Muscle of leg (tissue), 16 donors: ENCODE results near the gene PIK3C3. TPM values are rescaled to one million over a fixed set of nuclear protein-coding genes. Genes with fewer than 3 reads are reported as not detected.

Experiments
- DNase-seq: peaks from one replicate; pipeline ENCODE4 v3.0.0; 2013
- H3K27ac ChIP-seq: one replicate; pipeline ENCODE4 v1.5.1; 2013; ENCODE audit warnings: mild to moderate bottlenecking, low read length, control low read depth
- H3K27me3 ChIP-seq: one replicate; pipeline ENCODE4 v1.6.1; 2013; ENCODE audit warnings: low read length; ENCODE audit not compliant: control insufficient read depth, insufficient read depth
- H3K36me3 ChIP-seq: one replicate; pipeline ENCODE4 v1.6.1; 2013; ENCODE audit warnings: low read length; ENCODE audit not compliant: control insufficient read depth, insufficient read depth
- H3K4me1 ChIP-seq: one replicate; pipeline ENCODE4 v1.6.1; 2013; ENCODE audit warnings: low read length; ENCODE audit not compliant: control insufficient read depth, insufficient read depth
- H3K4me3 ChIP-seq: one replicate; pipeline ENCODE4 v1.5.1; 2013; ENCODE audit warnings: low read length, control low read depth
- H3K9me3 ChIP-seq: replicated peaks from 2 replicates; pipeline ENCODE4 v1.6.1; 2013; ENCODE audit warnings: low read depth, low read length; ENCODE audit not compliant: control insufficient read depth
- WGBS: methylation state at CpG from one replicate; pipeline ENCODE4 v1.1.5; 2013; ENCODE audit warnings: missing lambda C conversion rate; ENCODE audit not compliant: insufficient coverage; 5-methylcytosine and 5-hydroxymethylcytosine counted together
- long read RNA-seq, 11 donors: transcript quantifications; one replicate each; lab custom pipeline, GENCODE V29; 2026
- polyA plus RNA-seq, 8 donors: library from polyadenylated mRNA; unstranded; fragments of 120-200 nt; gene quantifications; one replicate each; pipeline versions ENCODE4 v1.2.1 to v1.2.3, GENCODE V29; 2013; ENCODE audit warnings: inconsistent platforms in 1 of 8, low replicate concordance in 1 of 8; ENCODE audit not compliant: insufficient read length in 8 of 8, insufficient read depth in 1 of 8
- total RNA-seq: library from RNA; stranded (reverse); fragments of 120-200 nt; gene quantifications from one replicate; pipeline ENCODE4 v1.2.4, GENCODE V29; 2013

PIK3C3 gene
- total RNA-seq = 43.6 TPM
- polyA plus RNA-seq = 10 to 100 TPM; 30.9 to 40.9 (median 35.5) TPM
- long read RNA-seq, donor 1, full-length matches to known transcripts = 2 of 2 reads
- long read RNA-seq, donor 1, partial matches to known transcripts = 0 of 2 reads
- long read RNA-seq, donor 1, other reads (novel, unspliced or antisense) = 0 of 2 reads
- long read RNA-seq, donor 2 = 0 reads
- long read RNA-seq, donor 3, full-length matches to known transcripts = 6 of 6 reads
- long read RNA-seq, donor 3, partial matches to known transcripts = 0 of 6 reads
- long read RNA-seq, donor 3, other reads (novel, unspliced or antisense) = 0 of 6 reads
- long read RNA-seq, donor 4, full-length matches to known transcripts = 5 of 5 reads
- long read RNA-seq, donor 4, partial matches to known transcripts = 0 of 5 reads
- long read RNA-seq, donor 4, other reads (novel, unspliced or antisense) = 0 of 5 reads
- long read RNA-seq, donor 5, full-length matches to known transcripts = 7 of 16 reads
- long read RNA-seq, donor 5, partial matches to known transcripts = 9 of 16 reads
- long read RNA-seq, donor 5, other reads (novel, unspliced or antisense) = 0 of 16 reads
- long read RNA-seq, donor 6, full-length matches to known transcripts = 7 of 7 reads
- long read RNA-seq, donor 6, partial matches to known transcripts = 0 of 7 reads
- long read RNA-seq, donor 6, other reads (novel, unspliced or antisense) = 0 of 7 reads
- long read RNA-seq, donor 7, full-length matches to known transcripts = 7 of 25 reads
- long read RNA-seq, donor 7, partial matches to known transcripts = 18 of 25 reads
- long read RNA-seq, donor 7, other reads (novel, unspliced or antisense) = 0 of 25 reads
- long read RNA-seq, donor 8, partial matches to known transcripts = 0 of 1 reads
- long read RNA-seq, donor 8, other reads (novel, unspliced or antisense) = 0 of 1 reads
- long read RNA-seq, donor 9, full-length matches to known transcripts = 4 of 4 reads
- long read RNA-seq, donor 9, partial matches to known transcripts = 0 of 4 reads
- long read RNA-seq, donor 9, other reads (novel, unspliced or antisense) = 0 of 4 reads
- long read RNA-seq, donor 10, full-length matches to known transcripts = 10 of 10 reads
- long read RNA-seq, donor 10, partial matches to known transcripts = 0 of 10 reads
- long read RNA-seq, donor 10, other reads (novel, unspliced or antisense) = 0 of 10 reads
- long read RNA-seq, donor 11, full-length matches to known transcripts = 3 of 9 reads
- long read RNA-seq, donor 11, partial matches to known transcripts = 6 of 9 reads
- long read RNA-seq, donor 11, other reads (novel, unspliced or antisense) = 0 of 9 reads

DNA sequence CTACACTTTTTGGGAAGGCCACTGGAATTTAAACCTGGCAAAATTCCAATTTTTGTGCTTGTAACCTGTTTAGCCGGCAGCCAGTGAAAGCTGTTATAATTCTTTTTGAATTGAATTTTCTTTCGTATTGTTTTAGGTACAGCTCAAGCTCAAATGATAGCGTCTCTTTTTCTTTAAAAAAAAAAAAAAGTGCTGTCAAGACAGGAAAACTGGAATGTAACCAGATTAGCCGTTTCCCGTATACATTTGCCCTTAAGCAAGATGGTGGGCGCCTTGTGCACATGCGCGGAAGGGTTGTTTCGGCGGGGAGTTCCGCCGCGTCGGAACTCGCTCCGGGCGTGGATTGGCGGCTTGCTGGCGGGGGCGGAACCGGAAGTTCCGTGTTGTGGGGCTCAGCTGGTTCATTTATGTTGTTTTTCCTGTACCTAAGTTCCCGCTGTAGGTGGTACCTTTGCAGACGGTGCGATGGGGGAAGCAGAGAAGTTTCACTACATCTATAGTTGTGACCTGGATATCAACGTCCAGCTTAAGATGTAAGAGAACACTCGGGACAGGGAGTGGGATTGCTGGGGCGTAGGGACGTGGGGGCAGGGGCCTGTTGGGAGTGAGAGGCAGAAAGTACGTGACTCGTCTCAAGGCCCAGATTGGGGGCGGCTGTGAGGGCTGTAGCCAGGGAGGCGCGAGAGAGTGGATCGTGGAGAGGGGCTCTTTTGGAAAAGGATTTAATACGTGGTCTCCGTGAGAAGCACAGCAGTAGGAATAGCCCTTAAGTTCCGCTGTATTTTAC, at the start of gene PIK3C3:
Gene PIK3C3 (plus strand): TSS at position 408 of the 787 bp plus-strand sequence. CDS start 58 bp downstream, at position 466.
- no peaks in the 10 kb centered on the region for H3K9me3 ChIP-seq
- 0% methylated on average over 28 of the region's 38 CpGs for WGBS
- H3K27ac ChIP-seq = peak within 1 kb of the TSS; percentile 76
- H3K4me1 ChIP-seq = no peaks in the 10 kb centered on the region
- H3K27me3 ChIP-seq = no peaks in the 10 kb centered on the region
- peaks cover 8% of the 10 kb centered on the region for H3K36me3 ChIP-seq
- H3K4me3 ChIP-seq = peak within 1 kb of the TSS; percentile 87
- peak; percentile 99 for DNase-seq

DNA sequence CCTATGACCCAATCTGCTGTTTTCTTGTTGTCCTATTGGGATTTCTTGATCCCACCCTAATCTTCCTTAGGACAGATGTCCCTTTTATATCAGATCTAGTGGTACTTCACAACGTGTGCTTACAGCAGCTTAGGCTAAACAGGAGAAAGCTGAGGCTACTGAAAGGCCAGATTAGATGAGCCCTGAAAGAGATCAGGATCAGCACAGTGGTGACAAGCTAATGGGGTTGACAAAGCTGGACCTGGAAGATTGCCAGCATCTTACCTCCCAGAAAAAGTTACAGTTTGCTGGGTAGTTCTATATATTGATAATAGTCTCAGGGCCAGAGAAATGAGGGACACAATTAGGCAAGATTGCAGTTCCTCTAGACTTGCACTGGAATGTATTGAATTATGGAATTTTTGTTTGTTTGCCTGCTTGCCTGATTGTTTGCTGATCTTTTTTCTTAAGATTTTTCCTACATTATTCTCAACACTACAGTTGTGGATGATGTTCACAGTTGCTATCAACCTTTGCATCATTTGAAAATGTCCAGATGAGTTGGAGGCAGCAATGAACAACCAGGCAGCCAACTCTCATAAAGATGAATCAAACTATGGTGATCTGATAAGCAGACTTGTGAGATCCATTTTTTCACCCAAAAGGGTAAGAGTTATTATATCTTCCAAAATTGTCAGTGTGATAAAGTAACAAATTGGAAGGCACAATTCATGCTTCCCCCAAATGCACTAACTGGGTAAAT, 49.1 kb upstream of the PIK3C3 start:
- no peak overlapping the region for H3K27ac ChIP-seq
- H3K27me3 ChIP-seq = no peaks in the 10 kb centered on the region
- 33% methylated on average over 1 of the region's 1 CpG for WGBS
- H3K4me1 ChIP-seq = no peaks in the 10 kb centered on the region
- no peak overlapping the region for H3K4me3 ChIP-seq
- no peaks in the 10 kb centered on the region for H3K36me3 ChIP-seq
- no peak for DNase-seq
- H3K9me3 ChIP-seq = no peaks in the 10 kb centered on the region

DNA sequence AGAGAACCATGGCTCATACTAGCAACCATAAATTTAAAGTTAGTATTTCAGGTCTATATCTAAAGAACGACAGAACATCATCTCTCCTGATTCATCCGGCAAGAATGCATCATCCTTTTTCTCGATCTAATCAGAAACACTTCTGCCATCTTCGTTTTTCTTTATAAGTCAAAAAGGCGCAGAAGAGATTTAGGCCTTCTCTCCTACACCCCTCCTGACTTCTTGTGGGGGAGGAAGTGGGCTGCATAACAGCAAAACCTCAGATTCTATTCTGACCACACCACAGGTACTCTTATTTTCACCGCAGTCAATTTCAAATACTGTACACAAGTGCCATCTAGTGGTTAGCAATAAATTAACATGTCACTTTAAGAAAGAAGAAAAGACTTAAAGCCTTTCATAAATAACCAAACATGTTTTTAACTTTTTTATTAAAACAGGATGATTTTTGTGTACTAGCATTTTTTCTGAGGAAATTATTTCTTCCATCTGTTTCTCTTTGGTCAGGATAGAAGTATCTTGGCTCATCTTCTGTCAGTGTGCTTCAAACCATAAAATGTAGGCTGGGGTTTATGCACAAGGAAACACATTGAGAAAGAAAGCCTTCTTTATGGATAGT, 48.4 kb upstream of the PIK3C3 start:
- Histone ChIP-seq H3K9me3 (no peaks in the 10 kb centered on the region), H3K4me3 (no peak overlapping the region), H3K27ac (no peak overlapping the region), H3K27me3 (no peaks in the 10 kb centered on the region), H3K4me1 (no peaks in the 10 kb centered on the region), H3K36me3 (no peaks in the 10 kb centered on the region)
- peak; percentile 37 for DNase-seq
- WGBS = no CpG with 5 or more reads among the region's 6 CpGs

DNA sequence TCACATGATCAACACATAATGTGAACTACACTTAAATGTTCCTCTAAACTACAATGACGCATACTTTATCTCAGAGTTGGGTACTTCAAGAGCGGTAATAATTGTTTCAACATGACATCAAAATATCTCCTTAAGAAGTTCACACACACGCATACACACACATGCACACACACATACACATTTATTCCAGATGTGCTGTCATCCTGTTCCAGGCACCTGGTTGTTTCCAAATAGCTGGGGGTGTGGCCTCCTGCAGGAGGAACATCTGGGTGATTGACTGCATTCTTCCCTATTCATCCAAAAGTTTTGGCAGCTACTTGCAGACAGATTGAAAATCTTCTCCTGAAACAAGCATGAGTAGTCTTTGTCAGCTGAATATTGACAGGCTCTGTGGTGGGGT, 37.9 kb upstream of the PIK3C3 start:
- no peak overlapping the region for H3K27ac ChIP-seq
- peak; percentile 50 for DNase-seq
- H3K9me3 ChIP-seq = no peaks in the 10 kb centered on the region
- no peaks in the 10 kb centered on the region for H3K27me3 ChIP-seq
- no peaks in the 10 kb centered on the region for H3K36me3 ChIP-seq
- no peaks in the 10 kb centered on the region for H3K4me1 ChIP-seq
- WGBS = 50% methylated on average over 3 of the region's 3 CpGs
- no peak overlapping the region for H3K4me3 ChIP-seq

GRCh38 chr18:41921770-41922169, 33.3 kb upstream of the PIK3C3 start:
- H3K36me3 ChIP-seq = no peaks in the 10 kb centered on the region
- 71% methylated on average over 1 of the region's 7 CpGs for WGBS

GRCh38 chr18:41922176-41922575, 32.9 kb upstream of the PIK3C3 start:
- Histone ChIP-seq H3K4me1 (no peaks in the 10 kb centered on the region), H3K27ac (no peak overlapping the region), H3K9me3 (no peaks in the 10 kb centered on the region), H3K27me3 (no peaks in the 10 kb centered on the region), H3K36me3 (no peaks in the 10 kb centered on the region), H3K4me3 (no peak overlapping the region)
- no peak for DNase-seq
- WGBS = 60% methylated on average over 1 of the region's 5 CpGs

More at GRCh38 chr18:41921770-41922169, 33.3 kb upstream of the PIK3C3 start:
- Histone ChIP-seq H3K27ac (no peak overlapping the region), H3K27me3 (no peaks in the 10 kb centered on the region), H3K4me1 (no peaks in the 10 kb centered on the region), H3K9me3 (no peaks in the 10 kb centered on the region), H3K4me3 (no peak overlapping the region)
- no peak for DNase-seq

GRCh38 chr18:41922841-41923240, 32.2 kb upstream of the PIK3C3 start:
- WGBS = no CpG with 5 or more reads among the region's 1 CpG
- Histone ChIP-seq H3K36me3 (no peaks in the 10 kb centered on the region), H3K9me3 (no peaks in the 10 kb centered on the region)

GRCh38 chr18:41923446-41923845, 31.6 kb upstream of the PIK3C3 start:
- DNase-seq = no peak
- Histone ChIP-seq H3K27ac (no peak overlapping the region), H3K36me3 (no peaks in the 10 kb centered on the region), H3K27me3 (no peaks in the 10 kb centered on the region), H3K4me3 (no peak overlapping the region), H3K9me3 (no peaks in the 10 kb centered on the region), H3K4me1 (no peaks in the 10 kb centered on the region)

More at GRCh38 chr18:41922841-41923240, 32.2 kb upstream of the PIK3C3 start:
- H3K4me1 ChIP-seq = no peaks in the 10 kb centered on the region
- H3K4me3 ChIP-seq = no peak overlapping the region
- H3K27ac ChIP-seq = no peak overlapping the region
- no peak for DNase-seq
- no peaks in the 10 kb centered on the region for H3K27me3 ChIP-seq
